GM12891 (cell line): Measurements from ENCODE around the gene RRM1.
A peak's percentile ranks its signal among the peaks of the same experiment; 100 is the strongest.
"Not testable (repeated sequence)": the region's sequence is repeated elsewhere in the genome, so short reads cannot be mapped to it uniquely, and the experiment has no call there.

Experiments used
- DNase-seq: peaks from one replicate; pipeline ENCODE4 v3.0.0; 2011; ENCODE audit warnings: low spot score; ENCODE audit not compliant: insufficient read length
- FAIRE-seq: peaks from 2 replicates; lab custom pipeline; 2011; peaks lifted over from hg19 to GRCh38; lab: Jason Lieb, UNC
- PAX5 ChIP-seq: IDR thresholded peaks from 2 replicates; pipeline ENCODE4 v1.6.1; 2011; ENCODE audit warnings: low read length, moderate library complexity, mild to moderate bottlenecking; ENCODE audit not compliant: insufficient read depth, severe bottlenecking
- POLR2A ChIP-seq: IDR thresholded peaks from 2 replicates; pipeline ENCODE4 v1.6.1; 2011; ENCODE audit warnings: low read depth, low read length, control low read depth
- POLR2AphosphoS5 ChIP-seq: IDR thresholded peaks from 2 replicates; pipeline ENCODE4 v1.6.1; 2011; ENCODE audit warnings: low read depth, low read length, control low read depth
- POU2F2 ChIP-seq: IDR thresholded peaks from 2 replicates; pipeline ENCODE4 v1.6.1; 2011; ENCODE audit warnings: low read depth, mild to moderate bottlenecking, control low read depth, low read length, moderate library complexity
- SPI1 ChIP-seq: IDR thresholded peaks from 2 replicates; pipeline ENCODE4 v1.6.1; 2011; ENCODE audit warnings: low read depth, low read length, control low read depth
- TAF1 ChIP-seq: IDR thresholded peaks from 2 replicates; pipeline ENCODE4 v1.6.1; 2011; ENCODE audit warnings: low read depth, low read length, control low read depth

RRM1 gene

GRCh38 chr11:4095509-4096230, 1.1 kb downstream of the RRM1 start:
- FAIRE-seq (peak; percentile 52), DNase-seq (no peak)
- TF ChIP-seq POLR2AphosphoS5 (no peak), POLR2A (no peak), SPI1 (no peak), TAF1 (no peak), POU2F2 (no peak), PAX5 (no peak)

- DNase-seq (no peak), FAIRE-seq (no peak)
- TF ChIP-seq PAX5 (no peak), POU2F2 (no peak), POLR2AphosphoS5 (no peak), POLR2A (no peak), SPI1 (no peak)
Observed at GRCh38 chr11:4098026-4098621, 3.5 kb downstream of the RRM1 start.

- FAIRE-seq (no peak), DNase-seq (no peak)
- TF ChIP-seq TAF1 = no peak
Observed at GRCh38 chr11:4102711-4103110, 8.1 kb downstream of the RRM1 start.

GRCh38 chr11:4103269-4103668, 8.7 kb downstream of the RRM1 start:
- TF ChIP-seq TAF1 = no peak
- FAIRE-seq (no peak), DNase-seq (no peak)

- TF ChIP-seq POU2F2 (no peak), SPI1 (no peak), PAX5 (no peak)
Observed at GRCh38 chr11:4105916-4106315, 11.3 kb downstream of the RRM1 start.

GRCh38 chr11:4111834-4112233, 17.2 kb downstream of the RRM1 start:
- DNase-seq (no peak), FAIRE-seq (no peak)
- no peak for TF ChIP-seq POU2F2
- TF ChIP-seq SPI1 = no peak
- TF ChIP-seq POLR2A = no peak
- no peak for TF ChIP-seq TAF1
- no peak for TF ChIP-seq POLR2AphosphoS5
- no peak for TF ChIP-seq PAX5

More at GRCh38 chr11:4105916-4106315, 11.3 kb downstream of the RRM1 start:
- FAIRE-seq = no peak
- DNase-seq = no peak

- TF ChIP-seq POLR2A = no peak
- TF ChIP-seq POLR2AphosphoS5 = no peak
- no peak for TF ChIP-seq TAF1
- TF ChIP-seq POU2F2 = no peak
- no peak for TF ChIP-seq SPI1
- TF ChIP-seq PAX5 = no peak
- FAIRE-seq = no peak
- DNase-seq = no peak
Observed at GRCh38 chr11:4115128-4115527, 20.5 kb downstream of the RRM1 start.

GRCh38 chr11:4118107-4118506, 23.5 kb downstream of the RRM1 start:
- TF ChIP-seq SPI1 (no peak), POLR2A (no peak), PAX5 (no peak), TAF1 (no peak), POU2F2 (no peak), POLR2AphosphoS5 (no peak)
- DNase-seq = no peak
- no peak for FAIRE-seq

- DNase-seq (no peak), FAIRE-seq (no peak)
- TF ChIP-seq PAX5 = no peak
- TF ChIP-seq SPI1 = no peak
- TF ChIP-seq TAF1 = no peak
- TF ChIP-seq POLR2AphosphoS5 = no peak
- TF ChIP-seq POU2F2 = no peak
- TF ChIP-seq POLR2A = no peak
Observed at GRCh38 chr11:4123218-4123617, 28.6 kb downstream of the RRM1 start.

GRCh38 chr11:4125141-4125540, 30.5 kb downstream of the RRM1 start:
- no peak for DNase-seq
- TF ChIP-seq POLR2A = no peak
- no peak for TF ChIP-seq POLR2AphosphoS5
- no peak for TF ChIP-seq POU2F2
- no peak for TF ChIP-seq TAF1
- no peak for TF ChIP-seq PAX5
- no peak for TF ChIP-seq SPI1
- no peak for FAIRE-seq

- DNase-seq = no peak
- TF ChIP-seq POU2F2 = no peak
- no peak for TF ChIP-seq POLR2A
- TF ChIP-seq PAX5 = no peak
- no peak for TF ChIP-seq SPI1
- no peak for TF ChIP-seq POLR2AphosphoS5
- TF ChIP-seq TAF1 = no peak
- FAIRE-seq = no peak
Observed at GRCh38 chr11:4127357-4127756, 32.8 kb downstream of the RRM1 start.

- not testable (repeated sequence) for DNase-seq, FAIRE-seq
Observed at GRCh38 chr11:4130219-4130618, 35.6 kb downstream of the RRM1 start.
